Spleen (tissue), 11 donors: ENCODE data around the gene CDC42EP3. TPM values are rescaled to one million over a fixed set of nuclear protein-coding genes. Genes with fewer than 3 reads are reported as not detected.

Source experiments
- DNase-seq: peaks from one replicate; pipeline ENCODE4 v3.0.0-alpha.2; 2020
- H3K27ac ChIP-seq, 8 donors: fragments of 200-600 bp; sonication (generic) in 7 of 8; 1 replicate in 4 of 8; 2 replicates in 4 of 8; pipeline versions ENCODE4 v1.5.0 to v1.8.0; 2016 to 2021; ENCODE audit warnings: inconsistent platforms in 4 of 8, mild to moderate bottlenecking in 4 of 8, moderate library complexity in 1 of 8
- H3K27me3 ChIP-seq, 7 donors: fragments of 200-600 bp; sonication (generic) in 6 of 7; replicated peaks in 1 of 7; 1 replicate in 4 of 7; 2 replicates in 3 of 7; pipeline versions ENCODE4 v1.5.0 to v1.8.0; 2016 to 2021; ENCODE audit warnings: inconsistent platforms in 3 of 7, mild to moderate bottlenecking in 1 of 7
- H3K36me3 ChIP-seq, 6 donors: fragments of 200-600 bp; sonication (generic) in 5 of 6; 1 replicate in 4 of 6; 2 replicates in 2 of 6; pipeline versions ENCODE4 v1.5.0 to v1.8.0; 2016 to 2021; ENCODE audit warnings: inconsistent platforms in 2 of 6
- H3K4me1 ChIP-seq, 6 donors: fragments of 200-600 bp; sonication (generic) in 5 of 6; 1 replicate in 3 of 6; 2 replicates in 3 of 6; pipeline versions ENCODE4 v1.5.0 to v1.8.0; 2016 to 2021; ENCODE audit warnings: inconsistent platforms in 3 of 6
- H3K4me3 ChIP-seq, 8 donors: fragments of 200-600 bp; sonication (generic) in 7 of 8; 1 replicate in 4 of 8; 2 replicates in 4 of 8; pipeline versions ENCODE4 v1.5.0 to v1.8.0; 2016 to 2021; ENCODE audit warnings: inconsistent platforms in 4 of 8, mild to moderate bottlenecking in 4 of 8, moderate library complexity in 2 of 8
- H3K9me3 ChIP-seq, 8 donors: fragments of 200-600 bp; sonication (generic) in 7 of 8; 1 replicate in 4 of 8; 2 replicates in 4 of 8; pipeline versions ENCODE4 v1.5.0 to v1.8.0; 2016 to 2021; ENCODE audit warnings: inconsistent platforms in 4 of 8
- POLR2A ChIP-seq, 3 donors: fragments of 450-650 bp; IDR thresholded peaks; one replicate each; pipeline ENCODE4 v1.5.1; 2017; ENCODE audit warnings: antibody characterized with exemption in 3 of 3, mild to moderate bottlenecking in 1 of 3
- POLR2AphosphoS5 ChIP-seq, 3 donors: sonication (generic); formaldehyde crosslinking; IDR thresholded peaks; one replicate each; pipeline ENCODE4 v1.5.1; 2017; ENCODE audit warnings: antibody characterized with exemption in 3 of 3
- WGBS, 5 donors: extraction: QIAGEN DNeasy Blood & Tissue Kit in 3 of 5; methylation state at CpG; one replicate each; pipeline versions ENCODE4 v1.1.5 to v1.1.7; 2013 to 2018; 5-methylcytosine and 5-hydroxymethylcytosine counted together
- intact Hi-C: fragments of 100-400 bp; cut with DNase I; formaldehyde crosslinking; loops from one replicate; pipeline ENCODE4 v1.15.0; 2023; ENCODE audit warnings: low total_unique reads
- polyA plus RNA-seq, 3 donors: library from polyadenylated mRNA; stranded (reverse); fragments of 200-250 nt; gene quantifications; one replicate each; pipeline ENCODE4 v1.2.1, GENCODE V29; 2013
- total RNA-seq, 7 donors: library from RNA; depleted of rRNA in 3 of 7; stranded (reverse); fragments of >200 nt in 3 of 7; fragmentation: NEBNext Ultra II Directional in 4 of 7; extraction: Animal tissue kit (Norgen Biotek cat#: 25700) in 4 of 7; gene quantifications; one replicate each; pipeline versions ENCODE4 v1.1.0 to v1.2.1, GENCODE V29; 2016 to 2021
- TF ChIP-seq, protein P1 (sequence below), 11 experiments: fragments of 200-600 bp in 7 of 11; fragments of 450-650 bp in 4 of 11; sonication (generic) in 4 of 11; IDR thresholded peaks in 8 of 11; conservative IDR thresholded peaks in 3 of 11; 1 replicate in 7 of 11; 2 replicates in 4 of 11; pipeline versions ENCODE4 v1.4.0 to v1.8.0; 2016 to 2021; ENCODE audit warnings: antibody characterized with exemption in 11 of 11, inconsistent platforms in 4 of 11, mild to moderate bottlenecking in 1 of 11
- donor health status: healthy with polysubstance abuse.
- donor health status: DM: no; HTN: no; CAD: no; lungs with moderate emphysema.
- donor health status: DM: no; HTN: no; CAD: no.
- donor health status: Bipolar disorder and iron deficiency.
- donor health status: healthy.
- donor health status: DM: no; HTN: no; CAD: no.
- donor health status: DM: yes; HTN: yes; CAD: no.

Gene CDC42EP3
- total and polyA plus RNA-seq, 10 donors, result 9.5 to 57.2 (median 41.2) TPM

DNA sequence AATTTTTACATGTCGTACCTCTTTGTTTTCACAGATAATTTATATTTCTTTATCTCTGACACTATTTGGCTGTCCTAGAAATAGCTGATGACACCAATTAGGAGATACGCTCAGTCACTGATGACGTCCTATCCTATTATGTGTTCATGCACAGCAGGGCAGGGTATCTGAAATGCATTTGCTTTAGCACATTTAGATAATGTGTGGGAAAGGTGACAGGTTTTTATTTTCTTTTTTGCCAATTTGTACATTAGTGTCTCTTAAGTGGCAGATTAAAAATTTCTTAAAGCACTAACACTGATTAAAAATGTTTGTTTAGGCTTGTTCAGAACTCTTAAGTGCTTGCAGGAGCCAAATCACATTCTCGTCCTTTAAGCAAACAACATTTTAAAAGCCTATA lies 39.7 kb downstream of the CDC42EP3 start:
- 93 to 97% (median 96%) methylated on average over 4 of the region's 4 CpGs for WGBS, 5 donors

DNA sequence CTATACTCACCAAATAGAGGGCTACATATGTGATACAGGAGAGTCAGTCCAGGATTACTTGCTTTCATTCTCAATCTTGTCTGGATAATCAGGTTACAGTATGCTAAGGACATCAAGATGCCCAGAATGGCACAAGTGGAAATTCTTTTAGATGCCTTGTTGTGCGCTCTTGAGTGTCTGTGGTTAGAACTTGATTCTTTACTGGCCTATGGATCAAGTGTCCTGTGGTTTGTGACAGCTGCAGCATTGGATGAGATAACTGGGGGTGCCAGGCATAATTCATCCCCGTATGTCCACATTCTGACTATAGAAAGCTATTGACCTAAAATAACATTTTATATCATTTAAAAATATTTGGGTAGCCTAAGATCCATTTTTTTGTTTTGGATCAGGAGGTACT lies 40.1 kb downstream of the CDC42EP3 start:
- DNase-seq, result no peak
- 87 to 99% (median 95%) methylated on average over 2 of the region's 2 CpGs for WGBS, 5 donors
- TF ChIP-seq, protein P1, sequence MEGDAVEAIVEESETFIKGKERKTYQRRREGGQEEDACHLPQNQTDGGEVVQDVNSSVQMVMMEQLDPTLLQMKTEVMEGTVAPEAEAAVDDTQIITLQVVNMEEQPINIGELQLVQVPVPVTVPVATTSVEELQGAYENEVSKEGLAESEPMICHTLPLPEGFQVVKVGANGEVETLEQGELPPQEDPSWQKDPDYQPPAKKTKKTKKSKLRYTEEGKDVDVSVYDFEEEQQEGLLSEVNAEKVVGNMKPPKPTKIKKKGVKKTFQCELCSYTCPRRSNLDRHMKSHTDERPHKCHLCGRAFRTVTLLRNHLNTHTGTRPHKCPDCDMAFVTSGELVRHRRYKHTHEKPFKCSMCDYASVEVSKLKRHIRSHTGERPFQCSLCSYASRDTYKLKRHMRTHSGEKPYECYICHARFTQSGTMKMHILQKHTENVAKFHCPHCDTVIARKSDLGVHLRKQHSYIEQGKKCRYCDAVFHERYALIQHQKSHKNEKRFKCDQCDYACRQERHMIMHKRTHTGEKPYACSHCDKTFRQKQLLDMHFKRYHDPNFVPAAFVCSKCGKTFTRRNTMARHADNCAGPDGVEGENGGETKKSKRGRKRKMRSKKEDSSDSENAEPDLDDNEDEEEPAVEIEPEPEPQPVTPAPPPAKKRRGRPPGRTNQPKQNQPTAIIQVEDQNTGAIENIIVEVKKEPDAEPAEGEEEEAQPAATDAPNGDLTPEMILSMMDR (IDR thresholded peaks at IDR 0.05 in 8 of 11, conservative IDR thresholded peaks at IDR 0.05 in 3 of 11), result no peak
- TF ChIP-seq POLR2AphosphoS5 (IDR thresholded peaks at IDR 0.05) (no peak), POLR2A (IDR thresholded peaks at IDR 0.05) (no peak)

More for the DNA sequence above, 39.7 kb downstream of the CDC42EP3 start:
- H3K27ac ChIP-seq, result no peak overlapping the region
- H3K27me3 ChIP-seq, result no peaks in the 10 kb centered on the region
- peaks cover 9 to 45% (median 34%) of the 10 kb centered on the region in 6 donors for H3K4me1 ChIP-seq
- no peak overlapping the region for H3K4me3 ChIP-seq
- TF ChIP-seq POLR2AphosphoS5 (IDR thresholded peaks at IDR 0.05) (no peak), POLR2A (IDR thresholded peaks at IDR 0.05) (no peak)
- TF ChIP-seq, protein P1 (IDR thresholded peaks at IDR 0.05 in 8 of 11, conservative IDR thresholded peaks at IDR 0.05 in 3 of 11), result no peak
- no peaks in the 10 kb centered on the region for H3K9me3 ChIP-seq
- no peak for DNase-seq
- intact Hi-C loops, result no loop called here
- H3K36me3 ChIP-seq, result no peaks in the 10 kb centered on the region

DNA sequence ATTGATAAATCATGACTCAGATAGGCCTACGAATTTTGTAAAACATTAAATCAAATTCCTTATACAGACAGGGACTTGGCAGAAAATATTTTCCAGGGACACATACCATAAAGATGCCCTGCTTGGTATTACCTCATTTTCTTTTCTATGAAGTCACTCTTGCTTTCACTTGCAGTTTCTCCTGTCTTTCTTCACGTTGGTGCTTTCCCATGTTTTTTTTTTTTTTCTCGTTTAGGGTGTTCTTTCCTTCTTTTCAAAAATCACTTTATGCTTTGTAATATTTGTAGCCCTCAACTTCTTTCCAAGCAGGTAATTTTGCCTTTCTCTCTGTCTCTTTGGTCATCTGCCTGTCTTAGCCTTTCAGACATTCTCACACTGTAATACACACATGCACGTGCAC lies 40.7 kb downstream of the CDC42EP3 start:
- intact Hi-C loops, result no loop called here
- Histone ChIP-seq H3K9me3 (no peaks in the 10 kb centered on the region), H3K4me3 (no peak overlapping the region), H3K36me3 (no peaks in the 10 kb centered on the region), H3K4me1 (peaks cover 13 to 45% (median 34%) of the 10 kb centered on the region in 6 donors), H3K27me3 (no peaks in the 10 kb centered on the region), H3K27ac (no peak overlapping the region)
- DNase-seq, result no peak
- 65 to 75% (median 72%) methylated on average over 4 of the region's 4 CpGs for WGBS, 5 donors
- no peak for TF ChIP-seq POLR2AphosphoS5 (IDR thresholded peaks at IDR 0.05)
- no peak for TF ChIP-seq POLR2A (IDR thresholded peaks at IDR 0.05)
- TF ChIP-seq, protein P1 (IDR thresholded peaks at IDR 0.05 in 8 of 11, conservative IDR thresholded peaks at IDR 0.05 in 3 of 11), result no peak

More for the DNA sequence above, 40.1 kb downstream of the CDC42EP3 start:
- Histone ChIP-seq H3K27ac (no peak overlapping the region), H3K27me3 (no peaks in the 10 kb centered on the region), H3K36me3 (no peaks in the 10 kb centered on the region), H3K9me3 (no peaks in the 10 kb centered on the region), H3K4me1 (peaks cover 10 to 45% (median 34%) of the 10 kb centered on the region in 6 donors), H3K4me3 (no peak overlapping the region)
- intact Hi-C loops, result no loop called here

DNA sequence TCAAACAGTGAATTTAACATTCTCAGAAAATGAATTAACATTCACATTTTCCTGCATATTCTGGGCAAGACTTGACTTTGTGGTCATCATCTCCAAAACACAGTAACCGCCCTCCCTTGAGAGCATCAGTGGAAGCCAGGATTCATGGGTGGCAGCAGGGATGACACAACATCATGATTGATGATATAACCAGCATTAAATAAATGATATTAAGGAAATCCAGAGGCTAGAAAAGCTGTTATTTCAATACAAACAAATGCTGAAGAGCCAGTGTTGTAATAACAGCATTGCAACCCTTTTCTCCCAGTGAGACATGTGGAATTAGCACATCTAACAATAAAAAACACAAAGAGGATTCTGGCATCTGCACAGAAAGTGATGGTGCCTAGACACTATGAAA lies 41.1 kb downstream of the CDC42EP3 start:
- no peak overlapping the region for H3K4me3 ChIP-seq
- H3K27ac ChIP-seq, result no peak overlapping the region
- intact Hi-C loops, result no loop called here
- H3K27me3 ChIP-seq, result no peaks in the 10 kb centered on the region
- no peaks in the 10 kb centered on the region for H3K9me3 ChIP-seq
- no peak for TF ChIP-seq POLR2A (IDR thresholded peaks at IDR 0.05)
- no peak for TF ChIP-seq POLR2AphosphoS5 (IDR thresholded peaks at IDR 0.05)
- TF ChIP-seq, protein P1 (IDR thresholded peaks at IDR 0.05 in 8 of 11, conservative IDR thresholded peaks at IDR 0.05 in 3 of 11), result no peak
- DNase-seq, result no peak
- no peaks in the 10 kb centered on the region for H3K36me3 ChIP-seq
- WGBS, 5 donors, result 95 to 100% (median 96%) methylated on average over 1 of the region's 1 CpG
- peaks cover 17 to 45% (median 34%) of the 10 kb centered on the region in 6 donors for H3K4me1 ChIP-seq
